Liver (tissue), 3 donors: ENCODE measurements around the gene C22orf23.

Experiments
- CTCF ChIP-seq: fragments of 150-350 bp; IDR thresholded peaks from 2 replicates; pipeline ENCODE4 v1.5.1; 2017; ENCODE audit warnings: improper control_type of control experiment, low read depth, low read length; ENCODE audit not compliant: missing input control
- GABPA ChIP-seq, 2 donors: IDR thresholded peaks in 1 of 2; conservative IDR thresholded peaks in 1 of 2; 2 replicates each; pipeline ENCODE4 v1.6.1; 2016; ENCODE audit warnings: antibody characterized with exemption in 2 of 2, mild to moderate bottlenecking in 1 of 2, moderate library complexity in 1 of 2
- RAD21 ChIP-seq, 2 donors: IDR thresholded peaks; 2 replicates each; pipeline ENCODE4 v1.6.1; 2016; ENCODE audit warnings: antibody characterized with exemption in 2 of 2, mild to moderate bottlenecking in 2 of 2
- TAF1 ChIP-seq: conservative IDR thresholded peaks from 2 replicates; pipeline ENCODE4 v1.6.1; 2016; ENCODE audit warnings: antibody characterized with exemption, mild to moderate bottlenecking
- donor health status: healthy.
- donor health status: healthy.

GRCh38 chr22:37990862-37991261 lies 37.5 kb upstream of the C22orf23 start:
- no peak for TF ChIP-seq CTCF
- TF ChIP-seq GABPA (IDR thresholded peaks at IDR 0.05 in 1 of 2, conservative IDR thresholded peaks at IDR 0.05 in 1 of 2): no peak
- TF ChIP-seq TAF1: no peak
- TF ChIP-seq RAD21 (IDR thresholded peaks at IDR 0.05): no peak
